MM.1S (cell line): ENCODE results near the gene PCDH7.

Source experiments
- DNase-seq: peaks from one replicate; pipeline ENCODE4 v3.0.0-alpha.2; 2015
- H2AFZ ChIP-seq: fragments of 300-600 bp; sonication (generic); 2 replicates; pipeline ENCODE4 v1.6.0; 2016; ENCODE audit warnings: antibody characterized with exemption, low read length
- H3F3A ChIP-seq: fragments of 300-600 bp; sonication (generic); 2 replicates; pipeline ENCODE4 v1.6.1; 2016; ENCODE audit warnings: mild to moderate bottlenecking, antibody characterized with exemption, low read length, moderate library complexity, mixed read lengths; ENCODE audit not compliant: insufficient read depth
- H3K27ac ChIP-seq: fragments of 300-600 bp; sonication (generic); 2 replicates; pipeline ENCODE4 v1.5.1; 2016; ENCODE audit warnings: mild to moderate bottlenecking, low read length
- H3K27me3 ChIP-seq: fragments of 300-600 bp; sonication (generic); replicated peaks from 2 replicates; pipeline ENCODE4 v1.6.0; 2016; ENCODE audit warnings: low read length; ENCODE audit not compliant: insufficient read depth
- H3K36me3 ChIP-seq: fragments of 300-600 bp; sonication (generic); replicated peaks from 2 replicates; pipeline ENCODE4 v1.6.1; 2016; ENCODE audit warnings: mild to moderate bottlenecking, low read length, mixed read lengths; ENCODE audit not compliant: insufficient read depth
- H3K4me1 ChIP-seq: fragments of 300-600 bp; sonication (generic); 2 replicates; pipeline ENCODE4 v1.6.1; 2016; ENCODE audit warnings: low read length, mixed read lengths
- H3K4me2 ChIP-seq: fragments of 300-600 bp; sonication (generic); 2 replicates; pipeline ENCODE4 v1.6.0; 2016; ENCODE audit warnings: low read depth, low read length
- H3K4me3 ChIP-seq: fragments of 300-600 bp; sonication (generic); 2 replicates; pipeline ENCODE4 v1.5.1; 2016; ENCODE audit warnings: low read length, mixed read lengths
- H3K79me2 ChIP-seq: fragments of 300-600 bp; sonication (generic); 2 replicates; pipeline ENCODE4 v1.6.1; 2016; ENCODE audit warnings: mixed run types, low read length, mixed read lengths
- H3K9ac ChIP-seq: fragments of 300-600 bp; sonication (generic); 2 replicates; pipeline ENCODE4 v1.6.1; 2016; ENCODE audit warnings: low read length, mixed read lengths
- H3K9me2 ChIP-seq: fragments of 300-600 bp; sonication (generic); replicated peaks from 2 replicates; pipeline ENCODE4 v1.6.1; 2016; ENCODE audit warnings: mild to moderate bottlenecking, low read length, mixed read lengths; ENCODE audit not compliant: insufficient read depth
- H3K9me3 ChIP-seq: fragments of 300-600 bp; sonication (generic); replicated peaks from 2 replicates; pipeline ENCODE4 v1.6.1; 2016; ENCODE audit warnings: mild to moderate bottlenecking, low read length, mixed read lengths; ENCODE audit not compliant: insufficient read depth
- H4K20me1 ChIP-seq: fragments of 300-600 bp; sonication (generic); 2 replicates; pipeline ENCODE4 v1.6.1; 2016; ENCODE audit warnings: mild to moderate bottlenecking, low read length, moderate library complexity, mixed read lengths; ENCODE audit not compliant: insufficient read depth
- EZH2 ChIP-seq: fragments of 300-600 bp; sonication (generic); optimal IDR thresholded peaks from 2 replicates; pipeline ENCODE3; 2017; ENCODE audit warnings: low read depth, mild to moderate bottlenecking, antibody characterized with exemption, low read length, mixed read lengths
- EZH2phosphoT487 ChIP-seq: fragments of 300-600 bp; sonication (generic); IDR thresholded peaks from 2 replicates; pipeline ENCODE4 v1.6.1; 2018; ENCODE audit warnings: antibody characterized with exemption, low read length
- TF ChIP-seq, protein P1 (sequence below): fragments of 300-600 bp; sonication (generic); IDR thresholded peaks from 2 replicates; pipeline ENCODE4 v1.5.1; 2016; ENCODE audit warnings: antibody characterized with exemption, low read length, mixed read lengths

The PCDH7 gene

DNA sequence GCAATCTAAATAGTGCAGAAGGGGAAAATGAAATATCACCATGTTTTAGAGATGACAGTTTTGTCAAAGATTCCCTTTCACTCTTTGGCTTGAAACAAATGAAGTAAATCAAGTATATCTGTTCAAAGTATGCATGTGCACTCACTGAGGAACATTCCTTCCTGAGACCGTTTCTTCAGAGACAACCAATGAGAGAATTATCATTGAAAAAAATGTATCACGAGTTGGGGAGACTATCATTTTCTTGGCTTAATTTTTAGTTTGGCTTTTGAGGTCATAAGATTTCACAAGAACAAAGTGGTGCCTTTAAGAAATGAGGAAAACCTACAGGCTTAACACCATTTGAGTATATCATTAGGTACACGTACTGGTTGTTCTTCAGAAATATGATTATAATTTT lies 56.3 kb downstream of the PCDH7 start:
- Histone ChIP-seq H3K9me2 (no peaks in the 10 kb centered on the region), H3K9me3 (no peaks in the 10 kb centered on the region), H3K9ac (no peak overlapping the region), H3K4me2 (no peak overlapping the region), H3K27ac (no peak overlapping the region), H3K79me2 (no peaks in the 10 kb centered on the region), H4K20me1 (no peaks in the 10 kb centered on the region), H3K4me1 (no peaks in the 10 kb centered on the region), H3K36me3 (no peaks in the 10 kb centered on the region), H3K4me3 (no peak overlapping the region), H3F3A (no peaks in the 10 kb centered on the region), H3K27me3 (no peaks in the 10 kb centered on the region), H2AFZ (no peak overlapping the region)
- no peak for DNase-seq
- TF ChIP-seq EZH2 (no peak), EZH2phosphoT487 (no peak)
- TF ChIP-seq, protein P1, sequence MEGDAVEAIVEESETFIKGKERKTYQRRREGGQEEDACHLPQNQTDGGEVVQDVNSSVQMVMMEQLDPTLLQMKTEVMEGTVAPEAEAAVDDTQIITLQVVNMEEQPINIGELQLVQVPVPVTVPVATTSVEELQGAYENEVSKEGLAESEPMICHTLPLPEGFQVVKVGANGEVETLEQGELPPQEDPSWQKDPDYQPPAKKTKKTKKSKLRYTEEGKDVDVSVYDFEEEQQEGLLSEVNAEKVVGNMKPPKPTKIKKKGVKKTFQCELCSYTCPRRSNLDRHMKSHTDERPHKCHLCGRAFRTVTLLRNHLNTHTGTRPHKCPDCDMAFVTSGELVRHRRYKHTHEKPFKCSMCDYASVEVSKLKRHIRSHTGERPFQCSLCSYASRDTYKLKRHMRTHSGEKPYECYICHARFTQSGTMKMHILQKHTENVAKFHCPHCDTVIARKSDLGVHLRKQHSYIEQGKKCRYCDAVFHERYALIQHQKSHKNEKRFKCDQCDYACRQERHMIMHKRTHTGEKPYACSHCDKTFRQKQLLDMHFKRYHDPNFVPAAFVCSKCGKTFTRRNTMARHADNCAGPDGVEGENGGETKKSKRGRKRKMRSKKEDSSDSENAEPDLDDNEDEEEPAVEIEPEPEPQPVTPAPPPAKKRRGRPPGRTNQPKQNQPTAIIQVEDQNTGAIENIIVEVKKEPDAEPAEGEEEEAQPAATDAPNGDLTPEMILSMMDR, result no peak

DNA sequence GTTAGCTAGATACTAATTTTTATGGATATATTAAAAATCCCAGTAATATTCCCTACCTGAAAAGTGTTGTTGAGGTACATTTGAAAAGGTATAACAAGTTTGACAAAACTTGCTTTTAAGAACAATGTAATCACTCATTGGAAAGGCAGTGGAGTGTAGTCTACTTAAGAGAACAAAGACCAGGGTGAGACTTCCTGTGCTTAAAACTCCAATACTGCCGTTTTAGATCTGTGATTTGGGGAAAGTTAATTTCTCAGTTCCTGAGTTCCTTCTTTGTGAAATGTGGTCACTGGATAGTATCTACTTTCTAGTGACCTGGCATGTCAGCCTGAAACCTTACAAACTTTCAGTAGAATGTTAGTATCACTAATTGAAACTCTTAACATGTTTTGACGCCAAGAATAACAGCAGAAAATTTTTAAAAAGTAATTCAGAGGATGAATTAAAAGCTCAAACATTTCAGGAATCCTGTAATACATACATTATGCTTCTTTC lies 56.8 kb downstream of the PCDH7 start:
- no peaks in the 10 kb centered on the region for H3K27me3 ChIP-seq
- no peak overlapping the region for H3K4me2 ChIP-seq
- no peaks in the 10 kb centered on the region for H3K9me2 ChIP-seq
- H3K9me3 ChIP-seq, result no peaks in the 10 kb centered on the region
- no peak overlapping the region for H3K9ac ChIP-seq
- TF ChIP-seq, protein P1, result no peak
- TF ChIP-seq EZH2 (no peak), EZH2phosphoT487 (no peak)
- no peaks in the 10 kb centered on the region for H3K4me1 ChIP-seq
- no peak overlapping the region for H2AFZ ChIP-seq
- H3K27ac ChIP-seq, result no peak overlapping the region
- no peaks in the 10 kb centered on the region for H3F3A ChIP-seq
- H3K79me2 ChIP-seq, result no peaks in the 10 kb centered on the region
- no peaks in the 10 kb centered on the region for H4K20me1 ChIP-seq
- no peak for DNase-seq
- no peak overlapping the region for H3K4me3 ChIP-seq
- H3K36me3 ChIP-seq, result no peaks in the 10 kb centered on the region
